Measurements from ENCODE around the gene MED23. TPM values are rescaled to one million over a fixed set of nuclear protein-coding genes. Genes with fewer than 3 reads are reported as not detected.

Gene MED23
- total RNA-seq, 2 donors from 2014 or later = 37.4 to 44.5 TPM

DNA sequence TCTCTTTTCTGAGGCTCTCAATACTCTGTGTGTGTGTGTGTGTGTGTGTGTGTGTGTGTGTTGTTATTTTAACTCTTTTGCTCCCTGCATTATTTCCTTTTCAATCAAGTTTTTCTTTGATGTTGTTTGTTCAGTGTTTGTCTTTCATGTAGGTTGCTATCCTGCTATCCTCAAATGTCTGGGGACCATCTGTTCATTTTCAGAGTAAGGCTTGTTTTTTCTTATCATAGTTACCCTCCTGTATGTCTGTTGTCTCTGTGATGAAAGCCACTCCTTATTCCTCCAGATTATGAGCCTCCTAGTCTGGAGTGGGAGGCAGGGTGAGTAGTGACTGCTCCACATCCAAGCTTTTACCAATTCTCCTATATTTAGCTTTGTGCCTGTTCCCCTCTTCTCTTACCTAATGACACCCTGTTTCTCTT is 18.2 kb upstream of the MED23 start:
- H3K4me3 Mint-ChIP-seq = no peak overlapping the region
- no peak for ATAC-seq
- no peaks in the 10 kb centered on the region for H3K36me3 Mint-ChIP-seq

DNA sequence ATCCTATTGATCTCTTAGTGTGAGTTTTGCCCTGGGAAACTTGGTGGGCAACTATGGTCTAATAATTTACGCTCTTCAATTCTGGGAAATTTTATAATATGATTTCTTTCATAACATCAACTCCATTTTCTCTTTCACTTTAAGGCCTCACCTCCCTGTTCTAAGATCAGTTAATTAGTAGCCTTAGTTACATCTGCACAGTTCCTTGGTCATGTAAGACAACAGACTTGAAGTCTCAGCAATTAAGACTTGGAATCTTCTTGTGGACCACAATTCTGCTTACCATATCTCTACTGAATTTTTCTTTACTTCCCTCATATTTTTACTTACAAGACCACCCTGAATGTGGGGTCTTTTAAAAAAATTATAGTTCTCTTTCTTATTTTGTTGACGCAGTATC is 17.8 kb upstream of the MED23 start:
- ATAC-seq (no peak), DNase-seq (ENCODE audit: low spot score) (no peak)
- no peaks in the 10 kb centered on the region for H3K36me3 Mint-ChIP-seq
- H3K4me3 Mint-ChIP-seq = no peak overlapping the region
- no peaks in the 10 kb centered on the region for H3K4me1 Mint-ChIP-seq (ENCODE audit: low read depth in 2 of 2)
- H3K27me3 Mint-ChIP-seq = no peaks in the 10 kb centered on the region
- no peaks in the 10 kb centered on the region for H3K9me3 Mint-ChIP-seq
- H3K27ac Mint-ChIP-seq = no peak overlapping the region

More for the DNA sequence above, 18.2 kb upstream of the MED23 start:
- Mint-ChIP-seq H3K27me3 (no peaks in the 10 kb centered on the region), H3K9me3 (no peaks in the 10 kb centered on the region), H3K27ac (no peak overlapping the region), H3K4me1 (ENCODE audit: low read depth in 2 of 2) (no peaks in the 10 kb centered on the region)
- DNase-seq (ENCODE audit: low spot score) = no peak

DNA sequence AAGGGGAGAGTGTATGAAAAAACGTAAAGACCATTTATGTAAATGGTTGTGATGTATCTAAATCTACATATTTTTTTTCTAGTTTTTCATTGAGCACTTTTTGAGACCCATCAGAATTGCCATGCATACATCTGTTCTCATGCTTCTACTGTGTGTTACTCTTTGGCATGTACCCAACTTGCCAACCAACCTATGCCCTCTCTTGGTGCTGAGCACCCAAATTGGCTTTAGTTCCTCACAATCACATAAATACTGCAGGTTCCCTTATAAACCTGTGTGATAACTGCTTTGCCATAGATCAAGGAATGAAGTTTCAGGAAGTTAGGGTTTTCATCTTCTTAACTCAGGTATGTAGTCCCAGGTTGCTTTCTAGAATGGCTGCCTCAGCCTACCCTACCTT is 16.9 kb upstream of the MED23 start:
- no peaks in the 10 kb centered on the region for H3K36me3 Mint-ChIP-seq
- DNase-seq (ENCODE audit: low spot score) = no peak
- no peaks in the 10 kb centered on the region for H3K27me3 Mint-ChIP-seq
- H3K4me3 Mint-ChIP-seq = no peak overlapping the region
- no peak for ATAC-seq
- H3K27ac Mint-ChIP-seq = no peak overlapping the region
- H3K4me1 Mint-ChIP-seq (ENCODE audit: low read depth in 2 of 2) = no peaks in the 10 kb centered on the region
- no peaks in the 10 kb centered on the region for H3K9me3 Mint-ChIP-seq

DNA sequence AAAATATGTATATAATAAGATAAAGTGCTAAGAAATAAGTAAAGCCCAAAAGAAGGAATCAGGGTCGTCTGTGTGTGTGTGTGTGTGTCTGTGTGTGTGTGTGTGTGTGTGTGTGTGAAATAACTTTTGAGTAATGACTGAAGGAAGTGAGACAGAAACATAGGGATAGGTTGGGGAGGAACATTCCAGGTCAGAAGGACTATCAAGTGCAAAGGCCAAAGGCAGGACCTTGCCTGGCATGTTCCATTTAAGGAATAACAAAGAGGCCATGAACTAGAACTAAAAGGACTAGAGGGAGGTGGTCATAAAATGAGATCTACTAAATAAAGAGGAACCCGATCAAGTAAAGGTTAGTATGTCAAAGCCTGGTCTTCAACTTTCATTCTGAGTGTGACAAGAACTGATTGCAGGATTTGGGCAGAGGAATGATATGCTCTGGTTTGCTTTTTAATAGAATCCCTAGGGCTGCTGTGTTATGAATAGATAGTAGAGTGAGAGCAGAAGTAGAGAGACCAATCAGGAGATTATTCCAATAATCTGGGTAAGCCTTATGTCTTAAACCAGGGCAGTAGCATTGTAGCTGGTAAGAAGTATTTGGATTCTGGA is 15.9 kb upstream of the MED23 start:
- Mint-ChIP-seq H3K4me3 (no peak overlapping the region), H3K9me3 (no peaks in the 10 kb centered on the region), H3K4me1 (ENCODE audit: low read depth in 2 of 2) (no peaks in the 10 kb centered on the region), H3K27me3 (no peaks in the 10 kb centered on the region), H3K36me3 (no peaks in the 10 kb centered on the region), H3K27ac (no peak overlapping the region)
- ATAC-seq = no peak
- no peak for DNase-seq (ENCODE audit: low spot score)

DNA sequence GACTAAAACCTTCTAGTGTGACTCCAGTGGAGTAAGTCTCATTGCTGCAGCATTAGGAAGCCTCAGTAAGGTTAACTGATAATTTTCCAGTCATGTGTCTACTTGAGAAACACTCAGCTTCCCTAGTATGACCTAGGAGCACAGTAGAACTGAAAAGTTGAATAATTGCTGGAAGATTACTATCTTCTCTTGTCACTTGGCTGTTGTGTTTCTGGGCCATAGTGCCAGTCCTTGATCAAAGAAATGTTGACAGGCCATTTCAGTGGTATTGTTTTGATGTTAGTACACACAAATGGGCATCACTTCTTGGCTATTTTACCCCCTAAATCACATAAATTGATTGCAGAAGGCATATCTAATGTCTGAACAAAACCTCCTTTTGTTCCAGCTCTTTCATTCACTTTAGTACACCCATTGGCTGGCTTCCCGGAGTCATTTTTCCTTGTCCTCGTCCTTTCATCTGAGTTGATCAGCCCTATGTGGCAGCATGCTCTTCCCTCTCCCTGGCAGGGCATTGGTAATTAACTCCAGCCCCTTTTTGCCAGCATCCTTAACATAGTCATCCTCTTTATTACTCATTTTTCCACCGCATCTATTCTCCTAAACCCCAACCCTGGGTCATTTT is 15.1 kb upstream of the MED23 start:
- DNase-seq (ENCODE audit: low spot score) = no peak
- H3K4me1 Mint-ChIP-seq (ENCODE audit: low read depth in 2 of 2) = peaks cover 0 to 2% of the 10 kb centered on the region in 2 donors
- H3K36me3 Mint-ChIP-seq = peaks cover 3% of the 10 kb centered on the region
- H3K27me3 Mint-ChIP-seq = peaks cover 0 to 1% of the 10 kb centered on the region in 2 donors
- ATAC-seq = no peak
- no peak overlapping the region for H3K4me3 Mint-ChIP-seq
- H3K27ac Mint-ChIP-seq = no peak overlapping the region
- H3K9me3 Mint-ChIP-seq = no peaks in the 10 kb centered on the region

DNA sequence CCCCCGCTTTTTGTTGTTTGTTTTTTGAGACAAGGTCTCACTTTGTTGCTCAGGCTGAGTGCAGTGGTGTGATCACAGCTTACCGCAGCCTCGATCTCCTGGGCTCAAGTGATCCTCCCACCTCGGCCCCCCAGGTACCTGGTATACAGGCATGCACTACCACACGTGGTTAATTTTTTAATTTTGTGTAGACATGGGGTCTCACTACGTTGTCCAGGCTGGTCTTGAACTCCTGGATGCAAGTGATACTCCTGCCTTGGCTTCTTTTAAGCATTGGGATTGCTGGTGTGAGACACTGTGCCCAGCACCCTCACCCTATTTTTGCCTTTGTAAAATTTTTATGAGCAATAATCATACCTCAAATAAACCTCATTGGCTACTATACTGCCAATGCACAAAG is 14.5 kb upstream of the MED23 start:
- ATAC-seq (no peak), DNase-seq (ENCODE audit: low spot score) (no peak)
- H3K27ac Mint-ChIP-seq = no peak overlapping the region
- no peaks in the 10 kb centered on the region for H3K9me3 Mint-ChIP-seq
- H3K36me3 Mint-ChIP-seq = peaks cover 6% of the 10 kb centered on the region
- peaks cover 0 to 6% of the 10 kb centered on the region in 2 donors for H3K4me1 Mint-ChIP-seq (ENCODE audit: low read depth in 2 of 2)
- peaks cover 0 to 4% of the 10 kb centered on the region in 2 donors for H3K27me3 Mint-ChIP-seq
- H3K4me3 Mint-ChIP-seq = no peak overlapping the region

DNA sequence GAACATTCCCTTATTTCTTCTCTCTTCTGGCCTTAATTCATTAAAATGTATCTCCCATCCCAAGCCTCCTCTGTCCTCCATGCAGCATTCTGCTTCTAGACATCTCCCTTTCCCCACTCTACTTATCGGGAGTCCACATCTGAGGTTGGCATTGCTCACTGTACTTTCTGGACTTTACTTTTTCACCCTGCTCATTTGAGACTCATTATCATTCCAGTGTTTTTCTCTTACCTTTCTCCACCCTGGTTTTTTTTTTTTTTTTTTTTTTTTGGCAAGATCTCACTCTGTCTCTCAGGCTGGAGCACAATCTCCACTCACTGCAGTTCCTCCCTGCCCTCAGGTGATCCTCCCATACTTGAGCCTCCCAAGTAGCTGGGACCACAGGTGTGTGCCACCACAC is 13.5 kb upstream of the MED23 start:
- H3K36me3 Mint-ChIP-seq = peaks cover 6% of the 10 kb centered on the region
- H3K4me3 Mint-ChIP-seq = peak overlapping the region; percentile 3
- H3K9me3 Mint-ChIP-seq = no peaks in the 10 kb centered on the region
- peaks cover 0 to 6% of the 10 kb centered on the region in 2 donors for H3K4me1 Mint-ChIP-seq (ENCODE audit: low read depth in 2 of 2)
- DNase-seq (ENCODE audit: low spot score) = no peak
- ATAC-seq = no peak
- H3K27me3 Mint-ChIP-seq = peaks cover 0 to 4% of the 10 kb centered on the region in 2 donors
- H3K27ac Mint-ChIP-seq = no peak overlapping the region

DNA sequence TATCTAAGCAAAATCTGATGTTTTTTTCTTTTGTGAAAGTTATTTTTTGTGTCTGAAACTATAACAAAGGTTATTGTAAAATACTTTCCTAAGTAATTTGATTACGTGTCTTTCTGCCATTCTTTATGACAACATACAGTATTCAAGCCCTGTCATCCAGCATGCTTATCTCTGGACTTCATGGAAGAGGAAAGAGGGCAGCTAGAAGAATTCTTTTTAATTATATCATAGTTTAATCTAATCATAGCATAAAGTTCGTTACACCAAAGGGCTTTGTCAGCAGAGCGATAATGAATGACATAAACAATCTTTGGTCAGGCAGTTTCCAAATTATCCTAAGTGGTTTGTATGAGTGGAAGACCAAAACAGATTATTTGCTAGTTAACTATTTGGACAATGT is 12.5 kb upstream of the MED23 start:
- peaks cover 0 to 4% of the 10 kb centered on the region in 2 donors for H3K27me3 Mint-ChIP-seq
- no peak overlapping the region for H3K27ac Mint-ChIP-seq
- H3K4me1 Mint-ChIP-seq (ENCODE audit: low read depth in 2 of 2) = peaks cover 0 to 6% of the 10 kb centered on the region in 2 donors
- ATAC-seq (no peak), DNase-seq (ENCODE audit: low spot score) (no peak)
- no peaks in the 10 kb centered on the region for H3K9me3 Mint-ChIP-seq
- peak overlapping the region; percentile 26 for H3K4me3 Mint-ChIP-seq
- peaks cover 6% of the 10 kb centered on the region for H3K36me3 Mint-ChIP-seq

DNA sequence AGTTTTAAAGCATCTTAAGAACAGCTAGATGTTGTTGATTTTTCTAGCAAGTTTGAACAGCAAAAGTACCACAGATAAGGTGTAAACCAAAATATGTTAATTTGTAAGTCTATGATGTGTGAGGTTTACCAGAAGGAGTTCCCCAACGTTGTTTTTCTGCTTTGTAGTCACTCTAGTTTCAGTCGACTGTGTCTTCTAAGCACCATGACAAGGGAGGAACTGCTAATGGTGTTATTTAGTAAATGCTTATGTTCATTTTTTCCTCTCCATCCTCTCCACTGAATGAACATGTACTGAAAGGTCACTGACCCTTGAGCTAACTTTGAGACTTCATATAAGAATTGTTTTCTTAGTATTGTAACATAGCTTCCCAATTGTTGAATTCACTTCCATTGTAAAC is 12.1 kb upstream of the MED23 start:
- Mint-ChIP-seq H3K9me3 (no peaks in the 10 kb centered on the region), H3K27me3 (peaks cover 0 to 4% of the 10 kb centered on the region in 2 donors), H3K36me3 (peaks cover 6% of the 10 kb centered on the region), H3K4me1 (ENCODE audit: low read depth in 2 of 2) (peaks cover 0 to 6% of the 10 kb centered on the region in 2 donors), H3K4me3 (peak overlapping the region; percentile 26), H3K27ac (no peak overlapping the region)
- DNase-seq (ENCODE audit: low spot score) (no peak), ATAC-seq (peak in 1 of 2 donors; percentile 78)

DNA sequence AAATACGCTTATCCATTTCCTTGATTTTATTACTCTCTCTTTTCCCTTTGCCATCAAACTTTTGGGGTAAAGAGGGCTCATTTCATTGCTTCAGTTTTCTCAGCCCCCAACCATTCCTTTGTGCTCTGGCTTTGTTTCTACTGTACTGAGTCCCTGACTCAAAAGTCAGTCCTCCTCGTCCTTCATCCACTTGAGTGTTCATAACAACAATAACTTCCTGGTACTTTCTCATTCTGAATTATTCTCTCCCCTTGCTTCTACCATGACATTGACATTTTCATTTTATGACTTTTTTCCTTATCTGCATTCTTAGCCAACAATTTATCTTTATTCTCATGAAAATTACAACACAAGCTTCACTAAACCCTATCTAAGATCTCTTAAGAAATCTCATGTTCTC is 10.0 kb upstream of the MED23 start:
- Mint-ChIP-seq H3K4me3 (peak overlapping the region; percentile 77), H3K9me3 (no peaks in the 10 kb centered on the region), H3K27ac (peak overlapping the region in 1 of 2 donors; percentile 49), H3K27me3 (peaks cover 0 to 4% of the 10 kb centered on the region in 2 donors), H3K4me1 (ENCODE audit: low read depth in 2 of 2) (peaks cover 0 to 6% of the 10 kb centered on the region in 2 donors), H3K36me3 (peaks cover 6% of the 10 kb centered on the region)
- no peak for ATAC-seq
- DNase-seq (ENCODE audit: low spot score) = no peak

DNA sequence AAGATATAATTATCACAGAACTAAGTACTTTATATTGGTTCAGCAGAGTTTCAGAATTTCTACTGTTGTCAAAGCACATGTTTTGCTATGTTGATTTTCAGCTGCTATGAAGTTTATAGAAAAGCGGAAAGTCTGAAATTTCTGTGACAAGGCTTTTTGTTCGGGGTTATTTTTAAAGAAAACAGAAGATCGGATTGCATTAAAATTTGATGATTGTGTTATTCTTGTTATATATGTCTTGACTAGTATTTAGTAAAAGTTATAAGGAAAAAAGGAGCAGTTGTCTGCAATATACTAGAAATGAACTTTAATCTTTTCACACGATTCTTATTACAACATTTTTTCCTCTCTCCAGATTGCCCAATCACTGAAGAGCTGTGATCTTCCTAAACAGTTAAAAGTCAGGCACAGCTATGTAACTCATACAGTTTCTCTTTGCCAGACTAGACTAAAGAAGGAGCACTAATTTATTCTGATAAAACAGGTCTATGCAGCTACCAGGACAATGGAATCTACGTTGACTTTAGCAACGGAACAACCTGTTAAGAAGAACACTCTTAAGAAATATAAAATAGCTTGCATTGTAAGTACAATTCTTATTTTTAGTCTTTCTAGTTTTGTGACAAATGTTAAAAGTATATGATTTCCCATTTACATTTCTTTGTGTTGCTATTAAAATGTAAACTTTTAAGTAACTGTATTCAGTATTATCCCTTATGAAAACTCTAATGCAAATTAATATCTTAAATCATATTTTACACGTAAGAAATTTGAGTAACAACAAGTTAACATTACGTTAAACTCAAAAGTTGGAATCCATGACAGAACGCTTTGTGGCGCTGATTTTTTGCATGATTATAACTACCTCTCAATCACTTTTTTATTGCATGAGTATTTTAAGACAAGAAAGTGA is 9.1 kb upstream of the MED23 start, which contains the start of gene ENPP3:
Gene ENPP3, plus strand, starts transcription at position 423 of the 913 bp plus-strand sequence. Its CDS starts 83 bp downstream, at position 506.
- ATAC-seq (no peak), DNase-seq (ENCODE audit: low spot score) (no peak)
- H3K4me3 Mint-ChIP-seq = peak within 1 kb of the TSS; percentile 77
- peaks cover 6% of the 10 kb centered on the region for H3K36me3 Mint-ChIP-seq
- H3K4me1 Mint-ChIP-seq (ENCODE audit: low read depth in 2 of 2) = peaks cover 0 to 6% of the 10 kb centered on the region in 2 donors
- no peaks in the 10 kb centered on the region for H3K9me3 Mint-ChIP-seq
- peak within 1 kb of the TSS in 1 of 2 donors; percentile 49 for H3K27ac Mint-ChIP-seq
- H3K27me3 Mint-ChIP-seq = peaks cover 0 to 4% of the 10 kb centered on the region in 2 donors

DNA sequence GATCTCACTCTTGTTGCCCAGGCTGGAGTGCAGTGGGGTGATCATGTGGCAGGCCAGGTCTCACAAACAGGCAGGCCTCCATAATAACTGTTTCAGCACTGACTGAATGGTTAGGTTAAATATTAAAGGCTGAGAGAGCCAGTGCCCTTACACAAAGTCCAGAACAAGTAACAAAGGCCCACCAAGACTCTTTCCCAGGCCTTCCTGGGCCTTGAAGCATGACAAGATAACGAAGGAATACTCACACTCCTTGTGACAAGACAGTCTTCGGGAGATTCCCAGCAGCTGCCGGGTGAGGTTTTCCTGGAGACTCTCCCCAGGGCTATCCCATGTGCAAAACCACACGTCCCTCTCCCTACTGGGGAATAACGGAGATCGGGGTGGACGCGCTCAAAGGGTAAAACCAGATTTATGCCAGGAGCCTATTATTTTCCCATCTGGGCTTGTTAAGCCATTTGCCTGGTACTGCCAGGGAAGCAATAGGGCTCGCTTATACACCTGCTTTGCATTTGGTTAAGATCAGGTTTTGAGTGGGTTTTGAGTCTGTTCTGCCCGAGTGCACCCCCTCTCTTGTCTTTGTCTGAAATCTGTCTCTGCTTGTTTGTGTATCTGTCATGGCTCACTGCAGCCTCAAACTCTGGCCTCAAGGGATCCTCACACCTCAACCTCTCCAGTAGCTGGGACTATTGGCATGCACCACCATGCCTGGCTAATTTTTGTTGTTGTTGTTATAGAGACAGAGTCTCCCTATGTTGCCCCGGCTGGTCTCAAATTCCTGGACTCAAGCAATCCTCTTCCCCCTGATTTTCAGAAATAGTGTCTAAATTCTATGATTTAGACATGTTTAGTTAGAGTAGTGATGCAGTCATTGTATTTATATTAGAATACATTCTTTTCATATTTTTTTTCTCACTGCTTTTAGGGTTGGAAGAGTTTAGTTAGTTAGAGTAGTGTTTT is 7.6 kb upstream of the MED23 start:
- Mint-ChIP-seq H3K27me3 (peaks cover 0 to 4% of the 10 kb centered on the region in 2 donors), H3K4me1 (ENCODE audit: low read depth in 2 of 2) (peaks cover 0 to 6% of the 10 kb centered on the region in 2 donors), H3K9me3 (no peaks in the 10 kb centered on the region), H3K4me3 (no peak overlapping the region), H3K27ac (no peak overlapping the region), H3K36me3 (peaks cover 6% of the 10 kb centered on the region)
- ATAC-seq (no peak), DNase-seq (ENCODE audit: low spot score) (no peak)
